GM19035 (cell line): ENCODE measurements around the gene ELP5.
"Not testable (repeated sequence)": the region's sequence is repeated elsewhere in the genome, so short reads cannot be mapped to it uniquely, and the experiment has no call there.

Experiments used
- ATAC-seq: cut with Tn5 transposase; IDR thresholded peaks from one replicate; pipeline ENCODE4 v1.9.1; 2021; ENCODE audit not compliant: unreplicated experiment

The ELP5 gene

GRCh38 chr17:7235693-7236665 lies 16.0 kb upstream of the ELP5 start:
- ATAC-seq: no peak

- ATAC-seq: no peak
These were observed 15.2 kb upstream of the ELP5 start for GRCh38 chr17:7236808-7237207.

- no peak for ATAC-seq
These were observed 14.7 kb upstream of the ELP5 start for GRCh38 chr17:7237266-7237760.

- ATAC-seq: no peak
These were observed 14.1 kb upstream of the ELP5 start for GRCh38 chr17:7237761-7238419.

- no peak for ATAC-seq
These were observed 13.5 kb upstream of the ELP5 start for GRCh38 chr17:7238420-7239090.

GRCh38 chr17:7239091-7240027 lies 12.7 kb upstream of the ELP5 start, which contains the start of gene PHF23:
Gene PHF23 (minus strand): TSS chr17:7239457. CDS start chr17:7239279, 178 bp downstream.
- peak; percentile 57 for ATAC-seq

GRCh38 chr17:7240375-7240774 lies 11.6 kb upstream of the ELP5 start:
- ATAC-seq: no peak

GRCh38 chr17:7241090-7241733 lies 10.8 kb upstream of the ELP5 start:
- no peak for ATAC-seq

GRCh38 chr17:7241783-7242716 lies 10.0 kb upstream of the ELP5 start, which contains the start of gene GABARAP:
Gene GABARAP (minus strand): TSS chr17:7242449. CDS start chr17:7242330, 119 bp downstream.
- ATAC-seq: peak; percentile 43

GRCh38 chr17:7242717-7243452 lies 9.1 kb upstream of the ELP5 start:
- ATAC-seq: peak; percentile 44

GRCh38 chr17:7243453-7243729 lies 8.6 kb upstream of the ELP5 start:
- ATAC-seq: no peak

- not testable (repeated sequence) for ATAC-seq
These were observed 8.2 kb upstream of the ELP5 start for GRCh38 chr17:7243838-7244237.

- no peak for ATAC-seq
These were observed 5.2 kb upstream of the ELP5 start for GRCh38 chr17:7246779-7247178.

GRCh38 chr17:7248796-7249195 lies 3.2 kb upstream of the ELP5 start:
- ATAC-seq: no peak

- ATAC-seq: no peak
These were observed 2.8 kb upstream of the ELP5 start for GRCh38 chr17:7249214-7249613.

- ATAC-seq: no peak
These were observed 2.2 kb upstream of the ELP5 start for GRCh38 chr17:7249830-7250229.

GRCh38 chr17:7250695-7251627 lies 1.1 kb upstream of the ELP5 start:
- no peak for ATAC-seq
